ENCODE data around the gene CHCT1. TPM values are rescaled to one million over a fixed set of nuclear protein-coding genes. Genes with fewer than 3 reads are reported as not detected.
A peak's percentile ranks its signal among the peaks of the same experiment; 100 is the strongest.

The CHCT1 gene
- polyA plus RNA-seq, 1 of the 3 experiments (the other 2 are of a cell fraction): not detected

DNA sequence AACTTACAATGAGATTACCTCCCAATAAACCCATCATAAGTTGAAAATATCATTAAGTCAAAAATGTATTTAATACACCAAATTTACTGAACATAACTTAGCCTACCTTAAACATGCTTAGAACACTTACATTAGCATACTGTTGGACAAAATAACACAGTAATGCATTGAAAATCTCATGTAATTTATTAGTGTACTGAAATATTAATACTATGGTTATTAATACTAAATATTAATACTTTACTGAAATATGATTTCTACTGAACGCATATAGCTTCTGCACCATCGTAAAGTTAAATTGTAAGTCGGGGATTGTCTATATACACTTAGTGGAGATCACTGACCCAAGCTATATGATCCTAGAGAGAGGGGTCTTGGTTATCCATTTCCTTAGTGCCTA is 34.6 kb upstream of the CHCT1 start:
- WGBS (ENCODE audit: low lambda C conversion rate): 98% methylated on average over 3 of the region's 3 CpGs
- no peaks in the 10 kb centered on the region for H3K27me3 ChIP-seq (ENCODE audit: insufficient read depth)
- TF ChIP-seq FOXJ3 (CRISPR knock-in tag; IDR thresholded peaks at IDR 0.05) (no peak), CTCF (IDR thresholded peaks at IDR 0.05) (no peak), GABPA (IDR thresholded peaks at IDR 0.05; ENCODE audit: low read depth) (no peak), TEAD4 (IDR thresholded peaks at IDR 0.05; ENCODE audit: borderline replicate concordance, insufficient read depth) (no peak), TAF1 (IDR thresholded peaks at IDR 0.05; ENCODE audit: borderline replicate concordance, low read depth, low read length) (no peak), MEF2A (IDR thresholded peaks at IDR 0.05; ENCODE audit: borderline replicate concordance, low read depth) (no peak), RCOR1 (IDR thresholded peaks at IDR 0.05; ENCODE audit: low read length) (no peak), ELF1 (IDR thresholded peaks at IDR 0.05) (no peak), YY1 (IDR thresholded peaks at IDR 0.05; ENCODE audit: low read depth) (no peak), FOSL2 (IDR thresholded peaks at IDR 0.05; ENCODE audit: borderline replicate concordance, low read depth) (no peak), MXI1 (IDR thresholded peaks at IDR 0.05; ENCODE audit: low read depth, low read length) (no peak), JUND (IDR thresholded peaks at IDR 0.05) (no peak)
- ChIA-PET POLR2A (no interaction called here), CTCF (interaction anchor here (1.0 to 2.1 kb wide), 3 partner anchors 33 to 260 kb away, joined by 3 to 11 read pairs (median 3); no protein-coding TSS in a partner anchor)
- H3F3A ChIP-seq (replicated peaks; ENCODE audit: insufficient read depth): peaks cover 11% of the 10 kb centered on the region
- H3K4me1 ChIP-seq (ENCODE audit: control insufficient read depth in 1 of 2, insufficient read depth in 2 of 2, low read depth in 1 of 2, low read length in 1 of 2): peaks cover 29 to 34% of the 10 kb centered on the region in 2 experiments
- no peaks in the 10 kb centered on the region for H3K36me3 ChIP-seq (replicated peaks in 1 of 2; ENCODE audit: control insufficient read depth in 1 of 2, insufficient read depth in 2 of 2, low read length in 1 of 2)
- no peak overlapping the region for H3K27ac ChIP-seq (ENCODE audit: low read depth in 2 of 2, low read length in 1 of 2)
- H3K9me3 ChIP-seq: no peaks in the 10 kb centered on the region
- H3K79me2 ChIP-seq (ENCODE audit: insufficient read depth): peaks cover 90% of the 10 kb centered on the region
- H3K4me2 ChIP-seq: 0 out of 2 replicates have a peak overlapping the region, but pooled peaks have one; percentile 76
- H4K20me1 ChIP-seq (ENCODE audit: insufficient read depth): peaks cover 73% of the 10 kb centered on the region
- no peak overlapping the region for H3K4me3 ChIP-seq (ENCODE audit: low read depth in 2 of 2, low read length in 1 of 2)
- H3K9ac ChIP-seq: no peak overlapping the region
- H3K9me2 ChIP-seq: no peaks in the 10 kb centered on the region
- H2AFZ ChIP-seq (ENCODE audit: low read depth): no peak overlapping the region
- DNase-seq: no peak

DNA sequence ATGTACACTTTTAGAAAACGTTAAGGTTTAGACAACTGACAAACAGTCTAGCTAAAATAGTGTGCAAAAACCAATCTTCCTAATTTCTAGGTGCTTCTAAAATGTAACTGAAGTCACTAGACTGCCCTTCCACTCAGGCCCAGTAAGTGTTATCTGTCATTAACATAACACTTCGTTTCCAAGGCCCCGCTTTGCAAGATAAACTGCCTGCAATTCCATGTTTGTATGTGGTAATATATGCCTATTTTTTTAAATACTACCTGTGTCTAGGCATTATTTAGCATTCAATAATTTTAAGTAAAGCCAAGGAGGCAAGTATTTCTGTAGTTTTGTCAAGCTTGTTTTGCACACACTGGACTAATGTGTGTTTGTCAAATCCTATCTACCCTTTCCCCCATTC is 33.5 kb upstream of the CHCT1 start:
- Histone ChIP-seq H4K20me1 (ENCODE audit: insufficient read depth) (peaks cover 63% of the 10 kb centered on the region), H3F3A (replicated peaks; ENCODE audit: insufficient read depth) (peaks cover 17% of the 10 kb centered on the region), H2AFZ (ENCODE audit: low read depth) (no peak overlapping the region), H3K9me2 (no peaks in the 10 kb centered on the region), H3K4me2 (peak overlapping the region; percentile 76; the same call in 1 of the 2 replicates), H3K9me3 (no peaks in the 10 kb centered on the region), H3K27ac (ENCODE audit: low read depth in 2 of 2, low read length in 1 of 2) (no peak overlapping the region), H3K36me3 (replicated peaks in 1 of 2; ENCODE audit: control insufficient read depth in 1 of 2, insufficient read depth in 2 of 2, low read length in 1 of 2) (no peaks in the 10 kb centered on the region), H3K27me3 (ENCODE audit: insufficient read depth) (no peaks in the 10 kb centered on the region), H3K4me1 (ENCODE audit: control insufficient read depth in 1 of 2, insufficient read depth in 2 of 2, low read depth in 1 of 2, low read length in 1 of 2) (peaks cover 26 to 34% of the 10 kb centered on the region in 2 experiments), H3K9ac (no peak overlapping the region), H3K79me2 (ENCODE audit: insufficient read depth) (peaks cover 80% of the 10 kb centered on the region), H3K4me3 (ENCODE audit: low read depth in 2 of 2, low read length in 1 of 2) (no peak overlapping the region)
- ChIA-PET CTCF (interaction anchor here (1.0 to 2.7 kb wide), 5 partner anchors 32 to 245 kb away, joined by 3 to 11 read pairs (median 4); no protein-coding TSS in a partner anchor), POLR2A (no interaction called here)
- no peak for DNase-seq
- TF ChIP-seq FOSL2 (IDR thresholded peaks at IDR 0.05; ENCODE audit: borderline replicate concordance, low read depth): no peak
- no peak for TF ChIP-seq SMC3 (IDR thresholded peaks at IDR 0.05; ENCODE audit: low read depth, low read length)
- 89% methylated on average over 3 of the region's 3 CpGs for WGBS (ENCODE audit: low lambda C conversion rate)
